ENCODE measurements around the gene BCAP31.

DNA sequence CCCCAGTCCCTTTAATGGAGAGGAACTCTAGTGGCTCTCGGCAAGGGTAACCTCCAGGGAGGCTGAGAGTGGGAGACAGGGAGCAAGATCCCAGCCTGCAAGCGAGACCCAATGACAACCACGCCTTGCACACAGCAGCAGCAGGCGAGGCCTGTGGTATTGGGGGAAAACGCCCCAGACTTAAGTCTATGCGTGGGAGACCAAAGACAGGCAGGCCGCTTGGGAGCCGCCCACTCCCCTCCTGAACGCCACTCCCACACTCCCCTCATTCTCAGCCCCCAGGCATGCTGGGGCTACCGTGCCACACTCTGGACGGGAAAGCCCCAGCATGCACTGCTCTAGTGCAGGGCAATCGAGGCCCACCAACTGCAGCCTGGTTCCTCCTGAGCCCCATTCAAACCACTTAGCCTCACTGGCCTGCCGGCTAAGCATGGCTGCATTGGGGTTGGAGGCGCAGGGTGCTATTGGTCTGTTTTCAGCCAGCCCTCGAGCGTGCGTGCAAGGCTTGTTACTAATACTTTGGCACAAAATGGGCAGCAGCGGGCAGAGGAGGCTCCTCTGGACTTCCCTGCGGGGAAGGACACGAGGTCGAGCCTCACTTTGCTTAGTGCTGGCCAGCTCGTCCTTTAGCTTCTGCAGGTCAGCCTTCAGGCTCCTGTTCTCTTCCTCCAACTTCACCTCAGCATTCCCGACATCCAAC is 21.7 kb downstream of the BCAP31 start:
- no peak for TF ChIP-seq POLR2A (IDR thresholded peaks at IDR 0.05; ENCODE audit: low read depth, low read length)
- TF ChIP-seq TAF1 (IDR thresholded peaks at IDR 0.05; ENCODE audit: borderline replicate concordance, low read depth, low read length) = no peak
